H1 (cell line): ENCODE results near the gene SRRM3.

Source experiments
- EZH2 ChIP-seq: fragments of 200-600 bp; sonication (generic); IDR thresholded peaks from 2 replicates; pipeline ENCODE4 v1.7.1; 2012; ENCODE audit warnings: low read depth, mild to moderate bottlenecking, moderate library complexity, low read length, inconsistent platforms; ENCODE audit not compliant: severe bottlenecking
- GABPA ChIP-seq: IDR thresholded peaks from 2 replicates; pipeline ENCODE4 v1.6.1; 2011; ENCODE audit warnings: mild to moderate bottlenecking, low read length, moderate library complexity, borderline replicate concordance; ENCODE audit not compliant: insufficient read depth
- TF ChIP-seq, protein P1 (sequence below): IDR thresholded peaks from 2 replicates; pipeline ENCODE4 v1.6.1; 2012; ENCODE audit warnings: low read length, inconsistent platforms

DNA sequence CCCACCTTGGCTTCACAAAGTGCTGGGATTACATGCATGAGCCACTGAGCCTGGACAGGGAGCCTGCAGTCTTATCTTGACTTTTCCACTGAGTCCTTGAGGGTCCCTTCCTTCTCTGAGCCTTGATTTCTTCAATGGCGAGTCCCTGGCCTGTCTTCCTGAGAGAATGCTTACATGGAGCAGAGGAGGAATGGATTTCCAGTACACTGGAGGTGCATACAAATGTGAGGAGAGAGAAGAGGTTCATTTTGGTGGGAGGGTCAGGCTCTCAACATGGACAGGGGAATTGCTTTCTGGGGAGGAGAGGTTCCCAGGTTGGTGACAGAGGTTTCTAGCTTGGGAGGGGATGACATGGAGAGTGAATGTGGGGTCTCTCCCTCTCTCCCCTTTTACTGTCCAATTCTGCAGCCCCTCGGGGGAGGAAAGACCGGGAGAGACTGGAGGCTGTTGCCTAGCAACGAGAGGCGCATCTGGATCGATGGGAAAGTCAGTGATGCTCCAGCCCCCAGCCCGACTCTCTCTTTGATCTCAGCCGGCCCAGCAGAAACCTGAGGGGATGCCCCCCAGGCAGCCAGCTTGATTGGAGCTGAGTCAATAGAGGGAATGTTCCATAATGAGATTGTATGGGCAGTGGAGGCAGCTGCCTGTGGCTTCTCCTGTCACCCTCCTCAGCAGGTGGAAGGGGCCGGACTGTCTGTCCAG, 14.8 kb downstream of the SRRM3 start:
- TF ChIP-seq, protein P1, sequence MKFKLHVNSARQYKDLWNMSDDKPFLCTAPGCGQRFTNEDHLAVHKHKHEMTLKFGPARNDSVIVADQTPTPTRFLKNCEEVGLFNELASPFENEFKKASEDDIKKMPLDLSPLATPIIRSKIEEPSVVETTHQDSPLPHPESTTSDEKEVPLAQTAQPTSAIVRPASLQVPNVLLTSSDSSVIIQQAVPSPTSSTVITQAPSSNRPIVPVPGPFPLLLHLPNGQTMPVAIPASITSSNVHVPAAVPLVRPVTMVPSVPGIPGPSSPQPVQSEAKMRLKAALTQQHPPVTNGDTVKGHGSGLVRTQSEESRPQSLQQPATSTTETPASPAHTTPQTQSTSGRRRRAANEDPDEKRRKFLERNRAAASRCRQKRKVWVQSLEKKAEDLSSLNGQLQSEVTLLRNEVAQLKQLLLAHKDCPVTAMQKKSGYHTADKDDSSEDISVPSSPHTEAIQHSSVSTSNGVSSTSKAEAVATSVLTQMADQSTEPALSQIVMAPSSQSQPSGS = no peak
- no peak for TF ChIP-seq GABPA
- TF ChIP-seq EZH2 = no peak
